ENCODE measurements around the gene FKRP.

- no peak for TF ChIP-seq ATF3 (IDR thresholded peaks at IDR 0.05)
- TF ChIP-seq CTCF (IDR thresholded peaks at IDR 0.05 in 2 of 3, conservative IDR thresholded peaks at IDR 0.05 in 1 of 3; ENCODE audit: borderline replicate concordance in 1 of 3, insufficient read depth in 1 of 3, low read depth in 2 of 3, low read length in 2 of 3) = no peak
- TF ChIP-seq YY1 (IDR thresholded peaks at IDR 0.05; ENCODE audit: extremely low read depth, insufficient replicate concordance, low read depth, low read length) = no peak
- no peak for TF ChIP-seq RAD21 (IDR thresholded peaks at IDR 0.05; ENCODE audit: low read depth)
- no peak for TF ChIP-seq POLR2AphosphoS5 (IDR thresholded peaks at IDR 0.05; ENCODE audit: low read depth, low read length)
- no peak for TF ChIP-seq EZH2 (IDR thresholded peaks at IDR 0.05)
Observed at GRCh38 chr19:46785980-46786235, 40.1 kb downstream of the FKRP start.
